Osteoblast (primary cell): ENCODE measurements around the gene PHLDB3. TPM values are rescaled to one million over a fixed set of nuclear protein-coding genes. Genes with fewer than 3 reads are reported as not detected.
A peak's percentile ranks its signal among the peaks of the same experiment; 100 is the strongest.

Experiments
- DNase-seq: peaks from one replicate; pipeline ENCODE4 v3.0.0; 2011; ENCODE audit warnings: low spot score, mixed read lengths; ENCODE audit not compliant: insufficient read length; ENCODE audit errors: missing footprints
- H2AFZ ChIP-seq: 2 replicates; pipeline ENCODE4 v1.6.0; 2011; ENCODE audit warnings: mild to moderate bottlenecking, low read length
- H3K27ac ChIP-seq: 2 replicates; pipeline ENCODE4 v1.5.1; 2011; ENCODE audit warnings: mild to moderate bottlenecking, low read depth, low read length, moderate library complexity
- H3K27me3 ChIP-seq: 2 replicates; pipeline ENCODE4 v1.6.0; 2012; ENCODE audit warnings: mild to moderate bottlenecking, control low read depth, inconsistent platforms, low read length, moderate library complexity; ENCODE audit not compliant: insufficient read depth
- H3K36me3 ChIP-seq: 2 replicates; pipeline ENCODE4 v1.5.1; 2011; ENCODE audit warnings: mild to moderate bottlenecking, low read length, control low read depth, moderate library complexity; ENCODE audit not compliant: insufficient read depth
- H3K4me1 ChIP-seq: 2 replicates; pipeline ENCODE4 v1.5.1; 2011; ENCODE audit warnings: mild to moderate bottlenecking, low read length, control low read depth, moderate library complexity; ENCODE audit not compliant: insufficient read depth
- H3K4me2 ChIP-seq: 2 replicates; pipeline ENCODE4 v1.6.0; 2011; ENCODE audit warnings: mild to moderate bottlenecking, low read length; ENCODE audit not compliant: insufficient read depth
- H3K4me3 ChIP-seq: fragments of 200-600 bp; sonication (generic); 3 replicates; pipeline ENCODE4 v1.5.1; 2012; ENCODE audit warnings: mild to moderate bottlenecking, low read length, inconsistent platforms; ENCODE audit not compliant: insufficient read depth
- H3K79me2 ChIP-seq: 2 replicates; pipeline ENCODE4 v1.6.0; 2012; ENCODE audit warnings: mild to moderate bottlenecking, low read length, control low read depth, inconsistent platforms; ENCODE audit not compliant: insufficient read depth
- H3K9me3 ChIP-seq: 2 replicates; pipeline ENCODE4 v1.5.1; 2011; ENCODE audit warnings: low read depth, low read length, control low read depth
- H4K20me1 ChIP-seq: 2 replicates; pipeline ENCODE4 v1.6.0; 2012; ENCODE audit warnings: mild to moderate bottlenecking, low read length, control low read depth; ENCODE audit not compliant: insufficient read depth
- CTCF ChIP-seq: IDR thresholded peaks from 2 replicates; pipeline ENCODE4 v1.5.1; 2011; ENCODE audit warnings: mild to moderate bottlenecking, low read depth, low read length, moderate library complexity; ENCODE audit errors: extremely low read depth
- total RNA-seq: library from RNA; depleted of rRNA; stranded (reverse); fragments of >200 nt; gene quantifications from 2 replicates; pipeline ENCODE4 v1.2.3, GENCODE V29; 2012

Gene PHLDB3
- total RNA-seq, 1 donor: 10.9 TPM

GRCh38 chr19:43471091-43471490 is 33.5 kb downstream of the PHLDB3 start:
- peak overlapping the region; percentile 57 for H2AFZ ChIP-seq
- no peak overlapping the region for H3K27ac ChIP-seq
- peaks cover 26% of the 10 kb centered on the region for H3K4me1 ChIP-seq
- no peak overlapping the region for H3K4me3 ChIP-seq
- no peak overlapping the region for H3K4me2 ChIP-seq
- no peak for TF ChIP-seq CTCF
- H3K9me3 ChIP-seq: no peaks in the 10 kb centered on the region
- DNase-seq: peak; percentile 4
- H3K79me2 ChIP-seq: no peaks in the 10 kb centered on the region
- no peaks in the 10 kb centered on the region for H3K36me3 ChIP-seq
- no peaks in the 10 kb centered on the region for H4K20me1 ChIP-seq
- H3K27me3 ChIP-seq: no peaks in the 10 kb centered on the region

- no peak overlapping the region for H3K27ac ChIP-seq
- H3K4me1 ChIP-seq: peaks cover 21% of the 10 kb centered on the region
- H3K4me3 ChIP-seq: no peak overlapping the region
- no peak for TF ChIP-seq CTCF
- peak overlapping the region; percentile 29 for H2AFZ ChIP-seq
- H3K79me2 ChIP-seq: no peaks in the 10 kb centered on the region
- no peaks in the 10 kb centered on the region for H3K36me3 ChIP-seq
- H3K4me2 ChIP-seq: peak overlapping the region; percentile 26
- no peaks in the 10 kb centered on the region for H3K9me3 ChIP-seq
- H3K27me3 ChIP-seq: no peaks in the 10 kb centered on the region
- no peaks in the 10 kb centered on the region for H4K20me1 ChIP-seq
- peak; percentile 80 for DNase-seq
Measured at GRCh38 chr19:43470288-43470687, 34.3 kb downstream of the PHLDB3 start.

DNA sequence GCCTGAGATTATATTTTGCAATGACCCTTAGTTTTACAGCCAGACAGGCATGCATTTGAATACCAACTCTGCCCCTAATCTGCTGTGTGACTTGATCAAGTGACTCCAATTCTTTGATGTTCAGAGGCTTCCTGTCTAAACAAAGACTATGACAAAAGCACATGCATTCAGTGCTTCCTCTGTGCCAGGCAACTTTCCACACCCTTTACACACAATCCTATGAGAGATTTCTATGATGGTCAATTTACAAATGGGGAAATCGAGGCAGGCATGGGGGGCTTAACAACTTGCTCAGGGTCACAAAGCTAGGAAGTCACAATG is 35.4 kb downstream of the PHLDB3 start:
- Histone ChIP-seq H3K27ac (no peak overlapping the region), H3K79me2 (no peaks in the 10 kb centered on the region), H3K4me1 (peaks cover 15% of the 10 kb centered on the region), H3K36me3 (no peaks in the 10 kb centered on the region), H3K4me3 (no peak overlapping the region), H3K27me3 (no peaks in the 10 kb centered on the region), H3K4me2 (no peak overlapping the region), H3K9me3 (no peaks in the 10 kb centered on the region), H2AFZ (no peak overlapping the region), H4K20me1 (no peaks in the 10 kb centered on the region)
- peak; percentile 47 for DNase-seq
- no peak for TF ChIP-seq CTCF

- Histone ChIP-seq H4K20me1 (no peaks in the 10 kb centered on the region), H3K4me3 (no peak overlapping the region), H3K4me1 (peaks cover 15% of the 10 kb centered on the region), H3K79me2 (no peaks in the 10 kb centered on the region), H3K36me3 (no peaks in the 10 kb centered on the region), H3K27me3 (no peaks in the 10 kb centered on the region), H3K9me3 (no peaks in the 10 kb centered on the region), H3K4me2 (no peak overlapping the region), H2AFZ (no peak overlapping the region), H3K27ac (no peak overlapping the region)
- no peak for TF ChIP-seq CTCF
- peak; percentile 22 for DNase-seq
Measured at GRCh38 chr19:43468354-43469159, 36.0 kb downstream of the PHLDB3 start.
